Stromal cell of bone marrow (primary cell): Measurements from ENCODE around the gene KDELR1.

Experiments used
- DNase-seq: peaks from one replicate; pipeline ENCODE4 v3.0.0-alpha.2; 2012; ENCODE audit warnings: low read depth

Gene KDELR1

DNA sequence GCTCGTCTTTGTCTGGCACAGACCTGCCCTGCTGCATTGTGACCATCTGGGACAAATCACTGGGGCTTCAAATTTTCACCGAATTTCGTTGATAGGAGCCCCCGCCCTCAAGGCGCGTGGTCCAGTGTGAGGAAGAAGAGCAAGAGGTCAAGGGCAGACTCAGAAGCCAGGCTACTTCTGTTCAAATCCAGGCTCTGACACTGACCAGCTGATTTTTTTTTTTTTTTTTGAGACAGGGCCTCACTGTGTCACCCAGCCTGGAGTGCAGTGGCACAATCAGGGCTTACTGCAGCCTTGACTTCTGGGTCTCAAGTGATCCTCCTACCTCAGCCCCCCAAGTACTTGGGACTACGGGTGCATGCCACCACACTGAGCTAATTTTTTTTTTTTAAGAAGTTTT lies 20.0 kb downstream of the KDELR1 start:
- no peak for DNase-seq

DNA sequence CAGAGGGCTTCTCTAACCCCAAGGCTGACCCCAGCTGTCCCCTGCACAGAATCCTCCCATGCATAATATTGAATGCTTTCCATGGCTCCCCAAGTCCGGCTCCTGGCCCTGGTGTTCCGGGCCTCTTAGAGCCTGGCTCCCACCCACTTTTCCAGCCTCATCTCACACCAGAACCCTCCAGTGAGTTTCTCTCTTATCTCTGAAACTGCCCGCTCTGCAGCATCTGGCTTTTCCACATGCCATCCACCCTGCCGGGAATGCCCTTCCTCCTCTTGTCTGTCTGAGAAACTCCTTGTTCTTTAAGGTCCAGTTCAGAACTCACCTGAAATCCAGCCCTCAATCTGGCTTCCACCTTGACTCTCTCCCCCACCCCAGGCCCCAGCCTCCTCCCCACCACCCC lies 20.4 kb downstream of the KDELR1 start:
- no peak for DNase-seq

DNA sequence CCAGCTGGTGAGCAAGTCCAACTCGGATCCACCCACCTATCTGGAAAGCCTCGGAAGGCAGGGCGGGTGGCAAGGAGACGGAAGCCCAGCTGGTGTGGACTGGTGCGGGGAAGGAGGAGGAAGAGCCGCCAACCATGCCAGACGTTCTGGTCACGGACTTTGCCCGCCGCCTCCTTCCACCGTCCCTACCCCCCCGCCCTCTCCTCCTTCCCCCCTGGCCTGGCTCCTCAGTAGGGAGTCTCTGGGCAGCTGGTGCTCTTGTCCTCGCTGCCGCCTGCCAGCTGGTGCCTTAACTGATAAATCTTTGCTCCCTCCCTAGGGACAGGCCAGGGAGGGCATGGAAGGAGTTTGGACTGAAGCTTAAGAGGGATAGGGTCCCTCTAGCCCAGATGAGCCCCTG lies 22.4 kb downstream of the KDELR1 start:
- no peak for DNase-seq

DNA sequence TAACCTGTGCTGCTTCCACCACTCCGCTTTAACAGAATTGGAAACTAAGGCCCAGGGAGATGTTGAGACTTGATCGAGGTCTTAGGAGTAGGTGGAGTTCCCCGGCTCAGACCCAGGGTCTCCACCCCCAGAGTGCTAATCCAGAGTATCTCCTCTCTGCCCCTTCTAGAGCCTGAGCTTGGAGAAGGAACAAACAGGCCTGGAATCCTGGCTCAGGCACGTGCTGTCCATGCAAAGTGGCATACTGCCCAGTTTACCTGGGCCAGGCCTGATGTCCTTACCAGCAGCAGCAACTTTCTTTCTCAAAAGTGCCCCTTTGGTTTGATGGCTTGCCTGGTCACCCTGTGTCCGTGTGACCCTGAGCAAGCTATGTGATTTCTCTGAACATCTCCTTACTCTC lies 23.5 kb downstream of the KDELR1 start:
- no peak for DNase-seq

DNA sequence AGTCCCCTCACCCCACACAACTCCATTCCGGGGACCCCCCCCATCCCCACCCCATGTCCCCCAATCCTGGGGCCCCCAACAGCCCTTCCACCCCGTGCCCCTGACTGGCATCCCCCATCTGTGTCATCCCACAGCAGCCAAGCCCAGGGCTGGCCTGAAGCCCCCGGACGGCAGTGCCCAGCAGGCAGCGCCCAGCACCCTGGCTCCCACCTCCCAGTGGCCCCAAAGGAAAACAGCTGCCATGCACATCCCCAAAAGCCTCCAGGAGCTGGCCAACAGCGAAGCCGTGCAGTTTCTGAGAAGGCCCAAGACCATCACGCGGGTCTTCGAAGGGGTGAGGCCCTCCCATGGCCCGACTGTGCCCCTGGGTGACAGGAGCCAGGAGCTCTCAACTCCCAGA lies 25.7 kb downstream of the KDELR1 start:
- DNase-seq, result no peak

DNA sequence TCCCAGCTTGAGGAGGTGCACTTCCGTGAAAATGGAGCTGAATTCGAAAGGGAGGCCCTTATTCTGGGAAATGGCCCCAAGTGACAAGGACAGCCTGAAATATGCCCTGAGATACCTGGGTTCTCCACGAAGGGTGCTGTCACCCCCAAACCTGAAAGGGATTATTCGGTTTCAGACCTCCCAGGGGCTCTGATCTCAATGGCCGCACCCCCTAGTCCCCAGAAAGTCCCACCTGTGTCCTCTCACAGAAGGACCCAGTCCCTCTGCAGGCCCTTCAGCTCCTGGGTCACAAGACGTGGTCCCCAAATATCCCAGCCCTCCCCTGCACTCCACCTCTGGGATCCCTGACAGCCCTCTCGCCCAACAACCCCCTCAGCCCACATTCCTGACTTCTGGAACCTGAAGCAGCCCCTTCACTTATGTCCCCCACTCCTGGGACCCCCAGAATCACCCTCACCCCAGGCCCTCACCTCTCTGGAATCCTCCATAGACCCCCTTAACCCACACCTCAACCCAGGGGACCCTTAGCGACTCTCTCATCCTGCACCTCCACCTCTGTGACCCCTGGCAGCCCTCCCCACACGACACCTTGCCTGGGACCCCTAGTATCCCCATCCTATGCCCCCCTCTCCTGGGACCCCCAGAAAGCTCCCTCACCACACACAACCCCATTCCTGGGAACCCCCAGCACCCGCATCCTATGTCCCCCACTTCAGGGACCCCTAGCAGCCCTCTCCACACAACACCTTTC lies 26.6 kb downstream of the KDELR1 start:
- DNase-seq, result no peak

DNA sequence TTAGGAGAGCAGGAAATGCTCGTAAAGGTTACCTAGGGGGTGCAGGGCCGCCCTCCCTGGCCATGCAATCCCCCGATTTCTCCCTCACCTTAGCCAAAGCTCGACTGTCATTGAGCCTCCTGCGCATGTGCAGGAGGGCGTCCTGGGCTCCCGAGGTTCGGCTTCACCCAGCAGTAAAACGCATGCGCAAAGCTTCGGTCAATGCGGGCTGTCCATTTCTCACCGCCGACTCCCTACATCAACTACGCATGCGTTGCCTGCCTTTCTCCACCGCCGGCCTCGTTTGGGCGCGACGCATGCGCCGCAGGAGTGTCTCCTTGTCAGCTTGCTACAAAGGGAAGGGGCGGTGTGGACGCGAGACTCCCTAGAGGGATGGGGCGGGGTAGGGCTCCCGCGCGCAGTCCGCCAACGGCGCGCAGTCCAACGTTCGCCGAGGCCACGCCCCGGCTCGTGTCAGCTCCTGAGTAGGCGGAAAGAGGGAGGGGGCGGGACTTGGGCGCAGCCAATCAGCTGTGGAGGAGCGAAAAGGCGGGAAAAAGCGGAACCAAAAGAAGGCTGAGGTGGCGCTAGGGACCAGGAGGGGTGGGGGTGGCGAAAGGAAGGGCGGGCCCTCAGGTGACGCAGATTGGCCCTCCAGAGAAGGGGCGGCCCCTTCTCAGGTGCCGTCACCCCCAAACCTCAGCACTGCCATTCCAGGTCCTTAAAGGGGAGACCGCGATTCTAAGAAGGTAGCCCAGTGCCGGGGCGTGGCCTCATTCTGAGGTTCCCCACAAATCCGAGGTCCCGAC lies 27.3 kb downstream of the KDELR1 start, which contains the start of the genes SYNGR4 and TMEM143:
TSS of gene SYNGR4 (plus strand) at position 558 of the 788 bp plus-strand sequence. CDS start 1,476 bp downstream, outside the sequence.
TSS of gene TMEM143 (minus strand) at position 131 of the 788 bp plus-strand sequence. CDS start at position 111, 20 bp downstream.
- DNase-seq, result peak; percentile 99

DNA sequence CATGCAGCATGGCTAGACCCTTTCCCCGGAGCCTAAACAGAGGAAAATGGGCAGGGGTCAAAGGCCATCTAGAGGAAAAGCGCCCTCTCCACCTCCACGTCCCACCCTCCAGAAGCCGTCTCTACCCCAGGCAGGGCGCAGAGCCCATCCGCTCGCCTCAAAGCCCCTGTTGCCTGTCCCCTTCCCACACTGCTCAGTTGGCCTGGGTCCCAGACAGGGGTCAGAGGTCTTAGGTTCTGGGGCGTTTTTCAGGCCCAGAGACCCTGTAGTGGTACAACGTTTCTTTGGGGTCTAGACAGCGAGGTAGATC lies 27.9 kb downstream of the KDELR1 start:
- no peak for DNase-seq

DNA sequence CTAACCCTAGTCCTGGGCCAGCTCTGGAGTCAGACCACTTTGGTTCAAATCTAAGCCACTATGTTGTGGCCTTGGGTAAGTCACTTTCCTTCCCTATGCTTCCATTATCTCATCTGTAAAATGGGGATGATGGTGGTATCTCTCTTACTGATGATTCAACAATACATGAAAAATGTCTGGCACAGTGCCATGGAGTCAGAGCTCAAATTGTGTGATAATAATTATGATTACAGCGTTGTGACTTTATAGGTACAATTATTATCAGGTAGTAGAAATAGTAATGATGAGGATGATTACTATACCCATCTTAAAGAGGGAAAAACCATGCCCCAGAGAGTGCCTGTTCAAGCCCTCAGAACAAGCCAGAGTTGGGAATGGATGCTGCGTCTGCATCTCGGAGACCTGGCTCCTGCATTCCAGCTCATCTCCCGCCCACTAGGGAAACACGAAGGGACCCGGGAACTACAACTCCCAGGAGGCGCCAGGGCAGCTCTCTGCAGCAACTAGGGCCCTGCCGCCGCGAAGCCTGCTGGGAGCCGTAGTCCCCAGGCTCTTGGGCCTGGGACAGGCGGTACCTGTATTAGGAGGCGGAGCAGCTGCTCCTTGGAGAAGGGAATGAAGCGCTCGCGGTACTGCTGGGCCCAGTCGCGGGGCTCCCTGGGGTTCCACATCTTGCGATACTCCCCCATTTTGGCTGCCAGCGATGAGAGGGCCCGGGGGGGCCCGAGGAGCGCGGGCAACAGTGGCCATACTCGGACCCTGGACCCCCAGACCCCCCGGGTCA lies 28.4 kb downstream of the KDELR1 start:
- peak; percentile 92 for DNase-seq

DNA sequence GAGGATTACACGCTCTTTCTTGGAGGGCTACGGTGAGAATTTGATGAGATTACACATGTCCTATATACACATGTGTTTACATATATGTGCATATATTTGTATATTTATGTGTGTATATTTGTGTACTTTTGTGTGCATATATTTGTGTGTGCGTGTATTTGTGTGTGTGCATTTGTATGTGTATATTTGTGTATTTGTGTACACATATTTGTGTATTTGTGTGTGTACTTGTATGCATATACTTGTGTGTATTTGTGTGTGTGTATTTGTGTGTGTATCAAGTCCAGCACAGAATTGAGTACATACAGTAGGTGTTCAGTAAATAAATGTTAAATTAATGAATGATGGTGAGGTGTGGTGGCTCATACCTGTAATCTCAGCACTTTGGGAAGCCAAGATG lies 29.4 kb downstream of the KDELR1 start:
- no peak for DNase-seq

DNA sequence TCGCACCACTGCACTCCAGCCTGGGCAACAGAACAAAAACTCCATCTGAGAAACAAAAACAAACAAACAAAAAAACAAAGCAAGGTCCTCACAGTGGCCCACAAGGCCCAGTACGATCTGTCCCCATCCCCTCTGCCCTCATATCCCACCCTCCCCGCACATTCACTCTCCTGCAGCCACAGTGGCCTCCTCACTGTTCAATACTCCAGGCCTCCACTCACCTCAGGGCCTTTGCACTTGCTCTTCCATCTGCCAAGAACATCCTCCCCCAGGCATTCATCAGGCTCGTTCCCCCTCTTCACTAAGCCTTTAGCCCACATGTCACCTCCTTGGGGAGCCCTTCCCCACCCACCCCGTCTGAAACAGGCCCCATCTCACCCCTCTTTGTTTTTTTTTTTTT lies 32.2 kb downstream of the KDELR1 start:
- no peak for DNase-seq

DNA sequence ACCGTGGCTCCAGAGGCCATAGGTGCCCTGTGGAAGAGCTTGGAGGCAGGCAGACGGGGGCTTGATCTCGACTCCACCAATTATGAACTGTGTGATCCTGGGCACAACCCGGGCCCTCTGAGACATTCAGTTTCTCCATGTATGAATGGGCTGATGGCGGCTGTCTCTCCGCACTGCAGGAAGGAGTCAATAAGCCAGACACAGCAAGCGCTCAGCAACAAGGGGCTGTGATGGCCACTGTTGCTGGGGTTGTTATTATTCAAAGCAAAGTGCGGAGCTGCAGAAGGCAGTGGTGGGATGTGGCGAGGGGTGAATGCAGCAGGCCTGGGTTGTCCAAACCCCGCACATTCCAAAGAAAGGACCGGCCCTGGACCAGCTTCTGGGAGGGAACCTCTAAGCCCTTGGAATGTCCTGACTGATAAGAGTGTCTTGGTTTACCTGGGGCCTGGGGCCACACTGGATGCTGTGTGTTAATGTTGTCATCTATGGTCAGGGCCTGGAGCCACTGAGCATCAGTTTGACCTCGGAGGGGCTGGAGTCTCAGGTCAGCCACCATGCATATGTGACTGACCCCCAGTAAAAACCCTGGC lies 35.9 kb downstream of the KDELR1 start:
- DNase-seq, result no peak

DNA sequence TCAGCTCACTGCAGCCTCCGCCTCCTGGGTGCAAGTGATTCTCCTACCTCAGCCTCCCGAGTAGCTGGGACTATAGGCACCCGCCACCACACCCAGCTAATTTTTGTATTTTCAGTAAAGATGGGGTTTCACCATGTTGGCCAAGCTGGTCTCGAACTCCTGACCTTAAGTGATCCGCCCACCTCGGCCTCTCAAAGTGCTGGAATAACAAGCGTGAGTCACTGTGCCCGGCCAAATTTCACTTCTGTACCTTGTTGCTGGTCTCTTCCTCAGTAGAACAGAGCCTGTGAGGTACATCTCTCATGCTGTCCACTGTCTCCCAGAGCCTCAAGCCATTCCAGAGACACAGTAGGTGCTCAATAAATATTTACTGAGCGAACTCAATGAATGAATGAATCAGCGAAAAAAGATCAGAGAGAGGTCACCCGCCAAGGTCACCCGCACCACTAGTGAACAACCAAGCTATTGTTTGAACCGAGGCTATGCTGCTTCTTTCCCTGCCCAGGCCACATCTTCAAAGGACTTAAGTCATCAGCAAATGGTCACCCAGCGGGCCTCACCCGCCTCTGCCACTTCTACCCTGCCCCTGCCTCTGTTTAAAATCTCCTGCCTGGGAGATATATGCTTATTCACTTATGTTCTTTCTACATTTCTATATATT lies 36.9 kb downstream of the KDELR1 start:
- no peak for DNase-seq

DNA sequence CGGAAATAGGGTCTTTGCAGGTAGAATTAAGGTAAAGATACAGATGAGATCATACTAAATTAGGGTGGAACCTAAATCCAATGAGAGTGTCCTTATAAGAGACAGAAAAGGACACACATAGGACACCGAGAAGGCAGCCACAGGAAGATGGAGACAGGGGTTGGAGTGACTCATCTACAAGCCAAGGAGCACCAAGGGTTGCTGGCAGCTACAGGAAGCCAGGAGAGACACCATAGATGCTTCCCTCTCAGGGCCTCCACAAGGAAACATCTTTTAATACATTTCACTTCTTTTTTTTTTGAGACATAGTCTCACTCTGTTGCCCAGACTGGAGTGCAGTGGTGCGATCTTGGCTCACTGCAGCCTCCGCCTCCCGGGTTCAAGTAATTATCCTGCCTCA lies 37.7 kb downstream of the KDELR1 start:
- DNase-seq, result no peak

DNA sequence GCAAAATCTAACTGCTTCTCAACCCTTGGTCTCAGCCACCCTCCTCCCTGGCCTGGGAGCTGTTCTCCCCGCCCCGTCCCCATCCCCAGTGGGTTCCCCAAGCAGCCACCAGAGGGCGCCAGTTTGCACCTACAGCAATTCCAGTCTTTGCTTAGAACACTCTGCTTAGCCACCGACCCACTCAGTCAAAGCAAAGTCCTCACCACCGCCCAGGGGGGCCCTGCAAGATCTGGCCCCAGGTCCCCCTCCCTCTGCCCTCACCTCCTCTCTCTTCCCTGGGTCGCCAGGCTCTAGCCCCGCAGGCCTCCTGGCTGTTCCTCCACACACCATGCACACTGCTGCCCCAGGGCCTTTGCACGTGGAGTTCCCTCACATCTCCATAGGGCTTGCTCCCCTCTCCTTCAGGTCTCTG lies 40.0 kb downstream of the KDELR1 start:
- no peak for DNase-seq

DNA sequence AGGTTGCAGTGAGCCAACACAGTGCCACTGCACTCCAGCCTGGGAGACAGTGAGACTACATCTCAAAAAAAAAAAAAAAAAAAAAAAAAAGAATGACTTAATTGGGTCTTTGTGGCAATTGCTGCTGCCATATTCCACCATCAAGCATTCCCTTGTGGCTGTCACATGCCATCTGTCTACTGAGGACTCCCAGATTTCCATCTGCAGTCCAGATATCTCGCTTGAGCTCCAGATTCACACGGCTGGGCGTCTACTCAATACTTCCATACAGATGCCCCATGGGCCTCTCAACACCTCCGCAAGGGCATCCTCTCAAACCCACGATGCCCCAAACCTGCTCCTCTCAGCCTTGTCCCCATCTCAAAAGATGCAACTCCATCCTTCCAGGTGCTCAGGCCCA lies 40.5 kb downstream of the KDELR1 start:
- DNase-seq, result no peak

DNA sequence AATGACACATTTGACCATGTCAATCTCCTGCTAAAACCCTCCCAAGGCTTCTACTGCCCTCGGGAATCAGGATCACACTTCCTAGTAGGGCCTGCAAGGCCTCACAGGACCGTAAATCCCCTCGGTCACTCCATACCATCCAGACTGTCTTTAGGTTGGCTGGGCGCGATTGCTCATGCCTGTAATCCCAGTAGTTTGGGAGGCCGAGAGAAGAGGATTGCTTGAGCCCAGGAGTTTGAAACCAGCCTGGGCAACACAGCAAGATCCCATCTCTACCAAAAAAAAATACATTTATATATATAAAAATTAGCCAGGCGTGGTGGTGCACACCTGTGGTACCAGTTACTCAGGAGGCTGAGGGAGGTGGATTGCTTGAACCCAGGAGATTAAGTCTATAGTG lies 42.6 kb downstream of the KDELR1 start:
- DNase-seq, result no peak

DNA sequence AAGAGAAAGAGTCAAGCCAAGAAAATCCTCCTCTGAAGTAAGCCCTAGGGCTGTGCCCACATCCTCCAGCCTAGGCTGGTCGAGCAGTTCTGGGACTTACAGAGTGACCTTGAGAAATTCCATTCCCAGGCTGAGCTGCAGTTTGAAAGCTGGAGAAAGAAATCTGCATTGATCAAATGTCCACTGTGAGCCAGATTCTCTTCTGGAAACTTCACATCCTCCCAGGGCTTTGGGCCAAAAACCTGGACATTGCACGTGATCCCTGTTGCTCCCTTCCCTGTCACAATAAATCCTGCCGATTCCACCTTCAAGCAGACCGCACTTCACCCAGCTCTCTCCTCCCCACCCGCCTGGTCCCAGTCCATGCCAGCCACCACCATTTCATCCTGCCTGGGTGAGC lies 43.3 kb downstream of the KDELR1 start:
- no peak for DNase-seq

DNA sequence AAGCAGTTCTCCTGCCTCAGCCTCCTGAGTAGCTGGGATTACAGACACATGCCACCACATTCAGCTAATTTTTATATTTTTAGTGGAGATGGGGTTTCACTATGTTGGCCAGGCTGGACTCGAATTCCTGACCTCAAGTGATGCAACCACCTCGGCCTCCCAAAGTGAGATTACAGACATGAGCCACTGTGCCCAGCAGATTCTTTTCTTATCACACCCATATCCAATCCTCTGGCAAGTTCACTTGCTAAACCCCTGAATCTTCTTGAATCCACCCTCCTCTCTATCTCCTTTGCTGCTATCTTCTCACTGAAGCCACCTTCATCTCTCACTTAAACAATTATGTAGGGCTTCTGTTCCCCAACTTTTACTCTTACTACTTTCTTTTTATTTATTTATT lies 45.2 kb downstream of the KDELR1 start:
- no peak for DNase-seq

DNA sequence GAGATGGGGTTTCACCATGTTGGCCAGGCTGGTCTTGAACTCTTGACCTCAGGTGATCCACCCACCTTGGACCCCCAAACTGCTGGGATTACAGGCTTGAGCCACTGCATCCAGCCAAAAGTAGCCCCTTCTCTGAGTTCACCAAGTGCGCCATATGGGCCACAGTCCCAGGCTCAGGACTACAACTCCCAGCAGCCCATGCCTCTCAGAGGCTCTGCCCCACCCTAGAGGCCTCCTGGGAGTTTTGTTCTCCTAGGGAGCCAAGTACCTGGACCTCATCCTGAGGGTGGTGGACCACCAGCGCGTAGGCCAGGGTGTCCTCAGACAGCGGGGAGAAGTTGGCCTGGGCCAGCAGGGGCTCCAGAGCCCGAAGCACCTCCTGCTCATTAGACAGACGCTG lies 46.5 kb downstream of the KDELR1 start:
- no peak for DNase-seq

DNA sequence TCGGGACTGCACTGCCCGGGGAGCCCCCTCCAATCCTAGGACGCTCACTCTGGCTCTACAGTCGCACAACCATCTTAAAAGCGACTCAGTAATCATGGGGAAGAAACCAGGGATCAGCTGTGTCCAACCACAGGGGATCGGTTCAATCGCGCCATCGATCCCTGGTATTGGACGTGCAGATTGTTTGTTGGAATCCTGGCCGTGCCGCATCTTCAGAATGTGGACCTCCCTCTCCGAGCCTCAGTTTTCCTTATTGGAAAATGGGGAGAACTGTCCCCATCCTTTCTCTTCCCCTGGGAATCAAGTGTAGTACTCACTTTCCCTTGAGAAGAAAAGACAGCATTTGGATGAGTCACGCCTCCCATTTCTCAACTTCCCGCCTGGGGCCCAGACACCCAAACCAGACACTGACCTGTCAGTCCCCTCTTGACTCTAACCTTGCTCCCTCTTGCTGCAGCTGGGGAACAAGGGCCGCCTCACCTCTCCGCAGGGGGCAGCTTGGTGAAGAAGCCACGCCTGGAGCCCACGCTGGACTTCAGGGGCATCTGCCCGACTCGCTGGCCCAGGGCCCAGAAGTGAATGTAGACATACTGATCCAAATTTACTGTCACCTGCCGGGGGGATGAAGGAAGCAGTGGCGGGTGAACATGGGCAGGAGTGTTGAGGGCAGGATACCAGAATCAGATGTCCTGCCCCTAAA lies 48.4 kb downstream of the KDELR1 start:
- DNase-seq, result no peak
